GM21367 (cell line): ENCODE measurements around the gene UBE2J1.

Experiments
- ATAC-seq: cut with Tn5 transposase; IDR thresholded peaks from one replicate; pipeline ENCODE4 v1.9.1; 2021; ENCODE audit not compliant: unreplicated experiment

UBE2J1 gene

GRCh38 chr6:89291256-89291819, 61.2 kb downstream of the UBE2J1 start:
- ATAC-seq: no peak

- ATAC-seq: no peak
Observed at GRCh38 chr6:89290401-89291155, 61.9 kb downstream of the UBE2J1 start.

- no peak for ATAC-seq
Observed at GRCh38 chr6:89289710-89290109, 62.8 kb downstream of the UBE2J1 start.

GRCh38 chr6:89287351-89288028, 65.0 kb downstream of the UBE2J1 start:
- no peak for ATAC-seq

- no peak for ATAC-seq
Observed at GRCh38 chr6:89286516-89286915, 66.0 kb downstream of the UBE2J1 start.

- ATAC-seq: no peak
Observed at GRCh38 chr6:89284963-89285735, 67.4 kb downstream of the UBE2J1 start.

- ATAC-seq: no peak
Observed at GRCh38 chr6:89284081-89284480, 68.4 kb downstream of the UBE2J1 start.

GRCh38 chr6:89282749-89283148, 69.8 kb downstream of the UBE2J1 start:
- ATAC-seq: no peak

GRCh38 chr6:89281779-89282246, 70.7 kb downstream of the UBE2J1 start:
- ATAC-seq: peak; percentile 97

- no peak for ATAC-seq
Observed at GRCh38 chr6:89278956-89279355, 73.6 kb downstream of the UBE2J1 start.
